Measurements from ENCODE around the gene SRPK2.

- no peak for TF ChIP-seq SPI1 (IDR thresholded peaks at IDR 0.05; ENCODE audit: low read depth, low read length)
- TF ChIP-seq POU2F2 (IDR thresholded peaks at IDR 0.05; ENCODE audit: low read depth, low read length): no peak
- TF ChIP-seq POLR2AphosphoS5 (IDR thresholded peaks at IDR 0.05; ENCODE audit: low read depth, low read length): no peak
- TF ChIP-seq POLR2A (IDR thresholded peaks at IDR 0.05; ENCODE audit: low read depth, low read length): no peak
Measured at GRCh38 chr7:105224884-105225651, 163.7 kb downstream of the SRPK2 start.
